Gastrocnemius medialis (tissue), 4 donors: ENCODE measurements around the gene COL6A5.

Experiments
- POLR2A ChIP-seq, 2 donors: fragments of 450-650 bp; IDR thresholded peaks; one replicate each; pipeline ENCODE4 v1.6.1; 2017; ENCODE audit warnings: antibody characterized with exemption in 2 of 2, mild to moderate bottlenecking in 2 of 2, moderate library complexity in 2 of 2
- TF ChIP-seq, protein P1 (sequence below), 5 experiments: fragments of 450-650 bp in 3 of 5; fragments of 200-600 bp in 2 of 5; sonication (generic) in 2 of 5; IDR thresholded peaks in 4 of 5; conservative IDR thresholded peaks in 1 of 5; 1 replicate in 4 of 5; 2 replicates in 1 of 5; pipeline ENCODE4 v1.5.1; 2016 to 2019; ENCODE audit warnings: antibody characterized with exemption in 5 of 5, mild to moderate bottlenecking in 3 of 5, moderate library complexity in 3 of 5

DNA sequence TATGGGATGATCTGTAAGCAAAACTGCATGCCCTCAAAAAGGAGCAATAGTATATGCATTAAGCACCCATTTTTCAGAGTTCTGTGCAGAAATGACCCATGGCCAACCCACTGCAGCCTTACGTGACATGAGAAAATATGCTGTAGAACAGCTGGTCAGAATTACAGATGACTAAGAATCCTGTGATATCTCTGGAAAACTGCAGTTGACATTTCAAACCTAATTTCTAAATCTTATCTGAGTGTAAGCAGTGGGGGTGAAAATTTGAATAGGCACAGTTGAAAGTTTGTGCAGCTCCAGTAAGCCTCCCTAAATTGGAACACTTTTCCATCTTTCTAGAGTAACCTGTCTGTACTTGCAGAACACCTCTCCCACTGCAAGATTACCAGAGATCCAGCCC, 142.8 kb downstream of the COL6A5 start:
- TF ChIP-seq, protein P1, sequence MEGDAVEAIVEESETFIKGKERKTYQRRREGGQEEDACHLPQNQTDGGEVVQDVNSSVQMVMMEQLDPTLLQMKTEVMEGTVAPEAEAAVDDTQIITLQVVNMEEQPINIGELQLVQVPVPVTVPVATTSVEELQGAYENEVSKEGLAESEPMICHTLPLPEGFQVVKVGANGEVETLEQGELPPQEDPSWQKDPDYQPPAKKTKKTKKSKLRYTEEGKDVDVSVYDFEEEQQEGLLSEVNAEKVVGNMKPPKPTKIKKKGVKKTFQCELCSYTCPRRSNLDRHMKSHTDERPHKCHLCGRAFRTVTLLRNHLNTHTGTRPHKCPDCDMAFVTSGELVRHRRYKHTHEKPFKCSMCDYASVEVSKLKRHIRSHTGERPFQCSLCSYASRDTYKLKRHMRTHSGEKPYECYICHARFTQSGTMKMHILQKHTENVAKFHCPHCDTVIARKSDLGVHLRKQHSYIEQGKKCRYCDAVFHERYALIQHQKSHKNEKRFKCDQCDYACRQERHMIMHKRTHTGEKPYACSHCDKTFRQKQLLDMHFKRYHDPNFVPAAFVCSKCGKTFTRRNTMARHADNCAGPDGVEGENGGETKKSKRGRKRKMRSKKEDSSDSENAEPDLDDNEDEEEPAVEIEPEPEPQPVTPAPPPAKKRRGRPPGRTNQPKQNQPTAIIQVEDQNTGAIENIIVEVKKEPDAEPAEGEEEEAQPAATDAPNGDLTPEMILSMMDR (IDR thresholded peaks at IDR 0.05 in 4 of 5, conservative IDR thresholded peaks at IDR 0.05 in 1 of 5) = no peak
- TF ChIP-seq POLR2A (IDR thresholded peaks at IDR 0.05) = no peak
